Osteocyte (in vitro differentiated cells): ENCODE data around the gene KLHL42. TPM values are rescaled to one million over a fixed set of nuclear protein-coding genes. Genes with fewer than 3 reads are reported as not detected.
A peak's percentile ranks its signal among the peaks of the same experiment; 100 is the strongest.
"Not testable (repeated sequence)": the region's sequence is repeated elsewhere in the genome, so short reads cannot be mapped to it uniquely, and the experiment has no call there.

ENCODE experiments used
- DNase-seq: peaks from one replicate; pipeline ENCODE4 v3.0.0; 2021; ENCODE audit warnings: mixed read lengths; ENCODE audit not compliant: unreplicated experiment; ENCODE audit errors: extremely low spot score
- H3K27ac Mint-ChIP-seq: one replicate; pipeline ENCODE4 v1.8.0; 2021; ENCODE audit warnings: mild to moderate bottlenecking, mixed read lengths; ENCODE audit not compliant: unreplicated experiment
- H3K27me3 Mint-ChIP-seq: one replicate; pipeline ENCODE4 v1.8.0; 2021; ENCODE audit warnings: mixed read lengths; ENCODE audit not compliant: unreplicated experiment
- H3K36me3 Mint-ChIP-seq: one replicate; pipeline ENCODE4 v1.8.0; 2021; ENCODE audit warnings: mixed read lengths; ENCODE audit not compliant: unreplicated experiment
- H3K4me1 Mint-ChIP-seq: one replicate; pipeline ENCODE4 v1.8.0; 2021; ENCODE audit warnings: mixed read lengths; ENCODE audit not compliant: unreplicated experiment
- H3K4me3 Mint-ChIP-seq: one replicate; pipeline ENCODE4 v1.8.0; 2021; ENCODE audit warnings: mild to moderate bottlenecking, moderate library complexity, mixed read lengths; ENCODE audit not compliant: unreplicated experiment
- H3K9me3 Mint-ChIP-seq: one replicate; pipeline ENCODE4 v1.8.0; 2021; ENCODE audit warnings: mixed read lengths; ENCODE audit not compliant: unreplicated experiment
- long read RNA-seq: library from polyadenylated mRNA; unstranded; transcript quantifications from one replicate; pipeline ENCODE4 v2.0.0, GENCODE V29; 2021
- total RNA-seq: library from RNA; stranded (reverse); gene quantifications from 2 replicates; pipeline ENCODE4 v1.2.1, GENCODE V29; 2021
- TF ChIP-seq, protein P1 (sequence below): fragments of 200-600 bp; sonication (generic); IDR thresholded peaks from 2 replicates; pipeline ENCODE4 v1.5.0; 2021; ENCODE audit warnings: antibody characterized with exemption, mild to moderate bottlenecking, moderate library complexity

Gene KLHL42, protein sequence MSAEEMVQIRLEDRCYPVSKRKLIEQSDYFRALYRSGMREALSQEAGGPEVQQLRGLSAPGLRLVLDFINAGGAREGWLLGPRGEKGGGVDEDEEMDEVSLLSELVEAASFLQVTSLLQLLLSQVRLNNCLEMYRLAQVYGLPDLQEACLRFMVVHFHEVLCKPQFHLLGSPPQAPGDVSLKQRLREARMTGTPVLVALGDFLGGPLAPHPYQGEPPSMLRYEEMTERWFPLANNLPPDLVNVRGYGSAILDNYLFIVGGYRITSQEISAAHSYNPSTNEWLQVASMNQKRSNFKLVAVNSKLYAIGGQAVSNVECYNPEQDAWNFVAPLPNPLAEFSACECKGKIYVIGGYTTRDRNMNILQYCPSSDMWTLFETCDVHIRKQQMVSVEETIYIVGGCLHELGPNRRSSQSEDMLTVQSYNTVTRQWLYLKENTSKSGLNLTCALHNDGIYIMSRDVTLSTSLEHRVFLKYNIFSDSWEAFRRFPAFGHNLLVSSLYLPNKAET
- total RNA-seq, result 29.2 TPM in 2 replicates
- long read RNA-seq, full-length matches to known transcripts, result 6 of 18 reads
- long read RNA-seq, partial matches to known transcripts, result 7 of 18 reads
- long read RNA-seq, other reads (novel, unspliced or antisense), result 5 of 18 reads

DNA sequence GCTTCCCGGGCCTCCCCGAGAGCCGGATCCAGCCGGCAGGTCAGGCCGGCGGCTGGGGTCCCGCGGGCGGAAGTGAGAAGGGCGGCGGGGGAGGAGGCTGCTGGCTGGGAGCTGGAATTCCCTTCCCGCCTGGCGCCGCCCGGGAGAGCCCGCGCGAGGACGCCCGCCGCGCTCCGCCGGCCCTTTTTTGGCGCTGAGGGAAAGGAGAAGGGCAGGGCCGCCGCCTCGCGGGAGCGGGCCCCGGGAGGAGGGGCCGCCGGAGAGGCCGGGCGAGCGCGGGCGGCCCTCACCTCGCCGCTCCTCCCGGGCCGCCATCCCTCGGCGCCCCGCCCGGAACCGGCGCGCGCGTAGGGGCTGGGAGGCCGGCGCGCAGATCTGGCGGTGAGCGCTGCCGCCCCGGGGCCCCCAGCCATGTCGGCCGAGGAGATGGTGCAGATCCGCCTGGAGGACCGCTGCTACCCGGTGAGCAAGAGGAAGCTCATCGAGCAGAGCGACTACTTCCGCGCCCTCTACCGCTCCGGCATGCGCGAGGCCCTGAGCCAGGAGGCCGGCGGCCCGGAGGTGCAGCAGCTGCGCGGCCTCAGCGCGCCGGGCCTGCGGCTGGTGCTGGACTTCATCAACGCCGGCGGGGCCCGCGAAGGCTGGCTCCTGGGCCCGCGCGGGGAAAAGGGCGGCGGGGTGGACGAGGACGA lies at the start of gene KLHL42, which contains the start of gene MANSC4:
TSS of gene KLHL42 (plus strand) at position 314 of the 692 bp plus-strand sequence. CDS start at position 412, 98 bp downstream.
TSS of gene MANSC4 (minus strand) at position 317 of the 692 bp plus-strand sequence. CDS start 8,960 bp downstream, outside the sequence.
- H3K9me3 Mint-ChIP-seq, result no peaks in the 10 kb centered on the region
- peaks cover 5% of the 10 kb centered on the region for H3K36me3 Mint-ChIP-seq
- no peaks in the 10 kb centered on the region for H3K27me3 Mint-ChIP-seq
- H3K27ac Mint-ChIP-seq, result peak within 1 kb of the TSS; percentile 94
- DNase-seq, result peak; percentile 93
- TF ChIP-seq, protein P1, sequence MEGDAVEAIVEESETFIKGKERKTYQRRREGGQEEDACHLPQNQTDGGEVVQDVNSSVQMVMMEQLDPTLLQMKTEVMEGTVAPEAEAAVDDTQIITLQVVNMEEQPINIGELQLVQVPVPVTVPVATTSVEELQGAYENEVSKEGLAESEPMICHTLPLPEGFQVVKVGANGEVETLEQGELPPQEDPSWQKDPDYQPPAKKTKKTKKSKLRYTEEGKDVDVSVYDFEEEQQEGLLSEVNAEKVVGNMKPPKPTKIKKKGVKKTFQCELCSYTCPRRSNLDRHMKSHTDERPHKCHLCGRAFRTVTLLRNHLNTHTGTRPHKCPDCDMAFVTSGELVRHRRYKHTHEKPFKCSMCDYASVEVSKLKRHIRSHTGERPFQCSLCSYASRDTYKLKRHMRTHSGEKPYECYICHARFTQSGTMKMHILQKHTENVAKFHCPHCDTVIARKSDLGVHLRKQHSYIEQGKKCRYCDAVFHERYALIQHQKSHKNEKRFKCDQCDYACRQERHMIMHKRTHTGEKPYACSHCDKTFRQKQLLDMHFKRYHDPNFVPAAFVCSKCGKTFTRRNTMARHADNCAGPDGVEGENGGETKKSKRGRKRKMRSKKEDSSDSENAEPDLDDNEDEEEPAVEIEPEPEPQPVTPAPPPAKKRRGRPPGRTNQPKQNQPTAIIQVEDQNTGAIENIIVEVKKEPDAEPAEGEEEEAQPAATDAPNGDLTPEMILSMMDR, result no peak
- peak within 1 kb of the TSS; percentile 86 for H3K4me3 Mint-ChIP-seq
- H3K4me1 Mint-ChIP-seq, result peaks cover 38% of the 10 kb centered on the region

DNA sequence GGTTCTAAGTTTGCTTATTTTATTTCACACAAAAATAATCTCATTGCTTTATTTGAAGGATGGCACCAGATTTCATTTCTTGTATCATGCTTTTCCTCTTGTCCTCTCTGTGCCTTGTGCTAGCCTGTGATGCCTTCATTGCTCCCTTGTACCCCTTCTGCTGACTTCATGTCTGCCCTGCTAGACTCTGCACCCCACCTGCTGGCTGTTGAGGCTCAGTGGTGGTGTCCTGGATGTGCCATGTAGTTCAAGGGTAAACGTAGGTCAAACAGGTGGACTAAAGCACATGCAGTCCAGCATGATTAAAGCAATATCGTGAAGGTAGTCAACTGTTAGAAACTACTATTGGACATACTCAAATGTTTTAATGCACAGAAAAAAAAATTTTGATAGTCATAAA lies 47.8 kb upstream of the KLHL42 start:
- Mint-ChIP-seq H3K4me3 (no peak overlapping the region), H3K27ac (no peak overlapping the region), H3K36me3 (peaks cover 24% of the 10 kb centered on the region), H3K27me3 (no peaks in the 10 kb centered on the region), H3K9me3 (no peaks in the 10 kb centered on the region), H3K4me1 (no peaks in the 10 kb centered on the region)
- TF ChIP-seq, protein P1, result peak; percentile 18
- no peak for DNase-seq

- Mint-ChIP-seq H3K9me3 (no peaks in the 10 kb centered on the region), H3K27ac (no peak overlapping the region), H3K4me3 (no peak overlapping the region), H3K27me3 (no peaks in the 10 kb centered on the region), H3K36me3 (peaks cover 32% of the 10 kb centered on the region), H3K4me1 (no peaks in the 10 kb centered on the region)
- DNase-seq, result no peak
- TF ChIP-seq, protein P1, result peak; percentile 88
Measured at GRCh38 chr12:27733052-27733656, 46.9 kb upstream of the KLHL42 start.

GRCh38 chr12:27733791-27734190 lies 46.2 kb upstream of the KLHL42 start:
- Mint-ChIP-seq H3K27ac (no peak overlapping the region), H3K36me3 (peaks cover 34% of the 10 kb centered on the region)
- TF ChIP-seq, protein P1, result no peak

DNA sequence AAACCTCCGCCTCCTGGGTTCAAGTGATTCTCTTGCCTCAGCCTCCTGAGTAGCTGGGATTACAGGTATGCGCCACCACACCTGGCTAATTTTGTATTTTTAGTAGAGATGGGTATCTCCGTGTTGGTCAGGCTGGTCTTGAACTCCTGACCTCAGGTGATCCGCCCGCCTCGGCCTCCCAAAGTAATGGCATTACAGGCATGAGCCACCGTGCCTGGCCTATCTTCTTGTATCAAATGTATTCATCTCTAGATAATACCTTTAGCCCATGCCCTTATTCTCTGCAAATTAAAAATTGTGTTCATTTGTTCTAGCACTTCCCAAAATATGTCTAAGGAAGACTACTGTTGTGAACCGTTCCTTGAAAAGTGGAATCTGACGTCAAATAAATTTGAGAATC lies 45.7 kb upstream of the KLHL42 start:
- H3K27ac Mint-ChIP-seq, H3K4me1 Mint-ChIP-seq, H3K4me3 Mint-ChIP-seq, H3K9me3 Mint-ChIP-seq, DNase-seq, H3K27me3 Mint-ChIP-seq: not testable (repeated sequence)
- peaks cover 34% of the 10 kb centered on the region for H3K36me3 Mint-ChIP-seq

More at GRCh38 chr12:27733791-27734190, 46.2 kb upstream of the KLHL42 start:
- no peak for DNase-seq
- Mint-ChIP-seq H3K4me1 (no peaks in the 10 kb centered on the region), H3K9me3 (no peaks in the 10 kb centered on the region), H3K4me3 (no peak overlapping the region), H3K27me3 (no peaks in the 10 kb centered on the region)
